Pancreas (tissue), 10 donors: Measurements from ENCODE around the gene KDM4C. TPM values are rescaled to one million over a fixed set of nuclear protein-coding genes. Genes with fewer than 3 reads are reported as not detected.

Experiments
- ATAC-seq, 4 donors: fragments of 200-7000 bp; cut with Tn5 transposase; one replicate each; pipeline versions ENCODE4 v1.8.0 to v1.9.1; 2020; ENCODE audit warnings: mild to moderate bottlenecking in 4 of 4, moderate library complexity in 4 of 4
- DNase-seq, 6 donors: peaks; one replicate each; pipeline ENCODE4 v3.0.0-alpha.2; 2020
- FAIRE-seq: peaks from 2 replicates; lab custom pipeline; 2012; peaks lifted over from hg19 to GRCh38; lab: Jason Lieb, UNC
- H3K27ac ChIP-seq, 4 donors: fragments of 200-600 bp; sonication (generic); 1 replicate in 3 of 4; 2 replicates in 1 of 4; pipeline versions ENCODE4 v1.5.0 to v1.8.0; 2020
- H3K27me3 ChIP-seq, 4 donors: fragments of 200-600 bp; one replicate each; pipeline ENCODE4 v1.8.0; 2021
- H3K36me3 ChIP-seq, 3 donors: fragments of 200-600 bp; sonication (generic) in 1 of 3; one replicate each; pipeline versions ENCODE4 v1.5.0 to v1.8.0; 2020 to 2021
- H3K4me1 ChIP-seq, 3 donors: fragments of 200-600 bp; one replicate each; pipeline ENCODE4 v1.8.0; 2021
- H3K4me3 ChIP-seq, 4 donors: fragments of 200-600 bp; sonication (generic) in 2 of 4; one replicate each; pipeline versions ENCODE4 v1.5.0 to v1.8.0; 2020 to 2021
- H3K9me3 ChIP-seq, 4 donors: fragments of 200-600 bp; one replicate each; pipeline ENCODE4 v1.8.0; 2021
- WGBS, 2 donors: extraction: QIAGEN DNeasy Blood & Tissue Kit; methylation state at CpG; one replicate each; pipeline ENCODE4 v1.1.7; 2013; 5-methylcytosine and 5-hydroxymethylcytosine counted together
- intact Hi-C, 3 donors: fragments of 100-400 bp; cut with DNase I; formaldehyde crosslinking; loops; one replicate each; pipeline versions ENCODE4 v1.11.1 to v1.14.2; 2022
- polyA plus RNA-seq, 2 donors: library from polyadenylated mRNA; stranded (reverse); fragments of 200-250 nt; gene quantifications; one replicate each; pipeline ENCODE4 v1.2.3, GENCODE V29; 2013
- total RNA-seq, 6 donors: library from RNA; stranded (reverse); fragmentation: NEBNext Ultra II Directional in 4 of 6; extraction: Animal tissue kit (Norgen Biotek cat#: 25700) in 4 of 6; gene quantifications; one replicate each; pipeline versions ENCODE4 v1.2.1 to v1.2.4, GENCODE V29; 2021 to 2023
- TF ChIP-seq, protein P1 (sequence below), 4 donors: fragments of 200-600 bp; sonication (generic) in 3 of 4; IDR thresholded peaks; one replicate each; pipeline versions ENCODE4 v1.5.0 to v1.8.0; 2021; ENCODE audit warnings: antibody characterized with exemption in 4 of 4
- donor health status: healthy with polysubstance abuse.
- donor health status: DM: no; HTN: no; CAD: no; lungs with moderate emphysema.
- donor health status: DM: no; HTN: no; CAD: no.
- donor health status: control.
- donor health status: control.
- donor health status: Bipolar disorder and iron deficiency.
- donor health status: DM: yes; HTN: yes; CAD: no.
- donor health status: DM: no; HTN: no; CAD: no.
- donor health status: DM: no; HTN: no; CAD: no.
- donor health status: DM: yes; HTN: yes; CAD: no.

KDM4C gene
- total and polyA plus RNA-seq, 8 donors: 10.5 to 30.8 (median 19.7) TPM

DNA sequence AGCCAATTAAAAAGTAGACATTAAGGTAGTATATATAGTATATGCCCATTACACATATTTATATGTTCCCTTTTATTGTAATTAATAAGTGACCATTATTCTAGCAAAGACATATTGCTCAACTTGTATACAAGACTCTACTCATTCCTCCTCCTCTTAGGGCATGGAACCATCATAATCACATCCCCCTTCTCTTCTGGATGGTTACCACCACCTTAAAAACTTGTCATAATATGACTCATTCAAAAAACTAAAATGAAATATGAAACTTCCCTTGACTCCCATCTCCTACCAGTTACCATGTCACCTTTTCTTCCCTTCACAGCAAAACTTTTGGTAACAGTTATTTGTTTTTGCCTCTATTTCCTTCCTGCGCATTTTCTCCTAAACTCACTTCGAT, 438.7 kb downstream of the KDM4C start:
- DNase-seq (no peak), ATAC-seq (no peak), FAIRE-seq (no peak)
- intact Hi-C loops: no loop called here
- no peak overlapping the region for H3K4me3 ChIP-seq
- H3K36me3 ChIP-seq: no peaks in the 10 kb centered on the region
- H3K4me1 ChIP-seq: no peaks in the 10 kb centered on the region
- TF ChIP-seq, protein P1, sequence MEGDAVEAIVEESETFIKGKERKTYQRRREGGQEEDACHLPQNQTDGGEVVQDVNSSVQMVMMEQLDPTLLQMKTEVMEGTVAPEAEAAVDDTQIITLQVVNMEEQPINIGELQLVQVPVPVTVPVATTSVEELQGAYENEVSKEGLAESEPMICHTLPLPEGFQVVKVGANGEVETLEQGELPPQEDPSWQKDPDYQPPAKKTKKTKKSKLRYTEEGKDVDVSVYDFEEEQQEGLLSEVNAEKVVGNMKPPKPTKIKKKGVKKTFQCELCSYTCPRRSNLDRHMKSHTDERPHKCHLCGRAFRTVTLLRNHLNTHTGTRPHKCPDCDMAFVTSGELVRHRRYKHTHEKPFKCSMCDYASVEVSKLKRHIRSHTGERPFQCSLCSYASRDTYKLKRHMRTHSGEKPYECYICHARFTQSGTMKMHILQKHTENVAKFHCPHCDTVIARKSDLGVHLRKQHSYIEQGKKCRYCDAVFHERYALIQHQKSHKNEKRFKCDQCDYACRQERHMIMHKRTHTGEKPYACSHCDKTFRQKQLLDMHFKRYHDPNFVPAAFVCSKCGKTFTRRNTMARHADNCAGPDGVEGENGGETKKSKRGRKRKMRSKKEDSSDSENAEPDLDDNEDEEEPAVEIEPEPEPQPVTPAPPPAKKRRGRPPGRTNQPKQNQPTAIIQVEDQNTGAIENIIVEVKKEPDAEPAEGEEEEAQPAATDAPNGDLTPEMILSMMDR (IDR thresholded peaks at IDR 0.05): no peak
- 60 to 92% methylated on average over 2 of the region's 2 CpGs for WGBS, 2 donors
- no peak overlapping the region for H3K27ac ChIP-seq
- H3K27me3 ChIP-seq: no peaks in the 10 kb centered on the region
- H3K9me3 ChIP-seq: no peaks in the 10 kb centered on the region

DNA sequence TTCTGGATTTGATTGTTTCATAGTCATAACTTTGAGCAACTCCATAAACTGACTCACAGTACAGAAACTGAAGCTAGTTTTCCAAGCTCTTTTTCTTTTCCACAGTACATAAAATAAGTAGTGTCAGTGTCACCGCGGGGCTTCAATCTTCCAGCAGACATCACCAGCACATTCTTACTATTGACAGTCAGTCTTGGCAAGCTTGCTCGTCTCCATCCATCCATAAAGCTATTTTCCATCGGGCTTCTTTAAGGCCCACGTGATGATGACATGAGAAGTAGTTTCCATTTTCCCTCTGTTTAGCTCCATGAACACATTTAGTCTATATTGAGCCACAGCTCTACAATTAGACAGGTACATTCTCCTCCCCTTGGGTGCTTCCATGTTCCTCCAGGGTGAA, 443.4 kb downstream of the KDM4C start:
- WGBS, 2 donors: 85 to 91% methylated on average over 5 of the region's 5 CpGs
- Histone ChIP-seq H3K9me3 (no peaks in the 10 kb centered on the region), H3K4me3 (no peak overlapping the region), H3K36me3 (no peaks in the 10 kb centered on the region), H3K27ac (no peak overlapping the region), H3K4me1 (no peaks in the 10 kb centered on the region), H3K27me3 (no peaks in the 10 kb centered on the region)
- intact Hi-C loops: no loop called here
- ATAC-seq: no peak
- no peak for FAIRE-seq
- TF ChIP-seq, protein P1 (IDR thresholded peaks at IDR 0.05): no peak
- no peak for DNase-seq

DNA sequence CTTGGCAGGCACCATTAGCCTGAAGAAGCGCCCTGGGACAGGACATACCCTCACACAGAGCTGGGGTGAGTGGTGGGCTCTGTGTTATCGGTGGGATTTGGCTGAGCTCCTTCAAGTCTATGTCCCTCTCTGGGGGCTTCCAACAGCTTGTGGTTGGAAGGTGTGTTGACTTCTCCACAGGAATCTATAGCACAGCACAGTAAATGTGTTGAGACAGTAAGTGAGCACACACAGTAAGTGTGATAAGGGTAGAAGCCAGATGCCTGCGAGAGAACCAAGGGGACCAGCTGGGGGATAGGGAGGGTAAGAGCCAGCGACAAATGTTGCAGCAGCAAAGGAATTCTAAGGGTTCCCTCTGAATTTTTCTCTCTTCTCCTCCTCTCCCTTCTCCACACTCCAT, 448.0 kb downstream of the KDM4C start:
- no peak overlapping the region for H3K4me3 ChIP-seq
- TF ChIP-seq, protein P1 (IDR thresholded peaks at IDR 0.05): no peak
- H3K36me3 ChIP-seq: no peaks in the 10 kb centered on the region
- DNase-seq (no peak), FAIRE-seq (no peak), ATAC-seq (no peak)
- H3K27ac ChIP-seq: no peak overlapping the region
- WGBS, 2 donors: 60 to 67% methylated on average over 4 of the region's 4 CpGs
- no peaks in the 10 kb centered on the region for H3K9me3 ChIP-seq
- H3K4me1 ChIP-seq: no peaks in the 10 kb centered on the region
- H3K27me3 ChIP-seq: no peaks in the 10 kb centered on the region
- intact Hi-C loops: no loop called here

DNA sequence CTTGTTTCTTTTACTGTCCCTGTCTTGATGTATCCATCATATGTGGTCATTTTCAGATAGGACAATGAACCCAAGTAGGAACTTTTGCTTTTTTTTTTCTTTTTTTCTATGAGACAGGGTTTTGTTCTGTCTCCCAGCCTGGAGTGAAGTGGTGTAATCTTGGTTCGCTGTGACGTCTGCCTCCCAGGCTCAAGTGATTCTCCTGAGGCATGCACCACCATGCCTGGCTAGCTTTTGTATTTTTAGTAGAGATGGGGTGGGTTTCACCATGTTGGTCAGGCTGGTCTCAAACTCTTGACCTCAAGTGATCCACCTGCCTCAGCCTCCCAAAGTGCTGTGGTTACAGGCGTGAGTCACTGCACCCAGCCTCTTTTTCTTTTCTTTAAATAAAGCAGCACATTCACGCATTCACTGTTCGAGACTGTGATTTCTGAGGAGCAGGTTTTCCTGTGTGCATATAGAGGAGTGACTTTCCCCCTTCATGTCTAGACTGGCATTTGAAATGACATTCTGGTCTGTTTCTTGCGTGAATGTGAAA, 448.5 kb downstream of the KDM4C start:
- no peaks in the 10 kb centered on the region for H3K9me3 ChIP-seq
- DNase-seq (no peak), ATAC-seq (no peak), FAIRE-seq (no peak)
- H3K4me1 ChIP-seq: no peaks in the 10 kb centered on the region
- WGBS, 2 donors: 81 to 83% methylated on average over 6 of the region's 6 CpGs
- H3K4me3 ChIP-seq: no peak overlapping the region
- H3K27me3 ChIP-seq: no peaks in the 10 kb centered on the region
- TF ChIP-seq, protein P1 (IDR thresholded peaks at IDR 0.05): no peak
- no peaks in the 10 kb centered on the region for H3K36me3 ChIP-seq
- H3K27ac ChIP-seq: no peak overlapping the region
- intact Hi-C loops: no loop called here

DNA sequence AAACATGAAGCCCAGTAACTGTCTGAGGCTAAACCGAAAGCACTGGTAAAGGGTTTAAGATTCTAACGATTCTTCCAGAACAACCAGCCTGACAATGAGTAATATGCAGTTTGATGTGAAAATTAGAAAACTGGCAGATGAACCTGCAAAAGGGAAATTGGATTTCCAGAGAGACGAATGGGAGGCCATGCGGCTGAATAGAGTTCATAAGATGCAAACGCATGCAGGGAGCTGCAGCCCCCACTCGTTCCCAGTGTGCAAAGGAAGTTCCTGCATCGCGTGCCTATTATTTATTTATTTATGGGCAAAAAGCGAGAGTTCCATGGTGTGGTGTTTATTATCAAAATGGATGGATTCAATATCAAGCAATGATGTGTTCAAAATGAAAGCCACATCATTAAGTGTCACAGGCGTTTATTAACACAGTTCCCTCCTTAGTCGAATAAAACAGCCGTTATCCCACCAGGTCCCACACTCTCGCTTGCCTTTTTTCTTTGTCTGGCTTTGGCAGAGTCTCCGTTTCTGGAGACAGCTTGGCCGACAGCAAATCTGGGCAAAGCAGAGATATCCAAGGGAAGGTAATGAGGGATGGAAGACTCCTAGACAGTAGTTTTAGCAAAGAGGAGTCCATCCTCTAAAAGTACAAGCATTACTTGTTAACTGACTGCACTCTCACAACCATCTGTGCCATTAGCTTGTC, 451.4 kb downstream of the KDM4C start:
- TF ChIP-seq, protein P1 (IDR thresholded peaks at IDR 0.05): no peak
- H3K9me3 ChIP-seq: no peaks in the 10 kb centered on the region
- FAIRE-seq (no peak), ATAC-seq (no peak), DNase-seq (no peak)
- no peak overlapping the region for H3K4me3 ChIP-seq
- H3K4me1 ChIP-seq: no peaks in the 10 kb centered on the region
- WGBS, 2 donors: 80 to 83% methylated on average over 15 of the region's 15 CpGs
- intact Hi-C loops: no loop called here
- no peaks in the 10 kb centered on the region for H3K27me3 ChIP-seq
- H3K36me3 ChIP-seq: no peaks in the 10 kb centered on the region
- no peak overlapping the region for H3K27ac ChIP-seq
